H9 (cell line): Measurements from ENCODE around the gene TUFT1. TPM values are rescaled to one million over a fixed set of nuclear protein-coding genes. Genes with fewer than 3 reads are reported as not detected.

Experiments
- DNase-seq: peaks from one replicate; pipeline ENCODE4 v3.0.0-alpha.2; 2017
- H2AFZ ChIP-seq: one replicate; pipeline ENCODE4 v1.6.1; 2013; ENCODE audit warnings: mild to moderate bottlenecking, low read length, control low read depth, moderate library complexity
- H2AK5ac ChIP-seq: 2 replicates; pipeline ENCODE4 v1.6.1; 2013; ENCODE audit warnings: low read length, control low read depth, mixed read lengths; ENCODE audit not compliant: insufficient read length
- H2BK120ac ChIP-seq: one replicate; pipeline ENCODE4 v1.6.1; 2013; ENCODE audit warnings: low read depth, mild to moderate bottlenecking, low read length, control low read depth, inconsistent platforms; ENCODE audit not compliant: poor library complexity, severe bottlenecking
- H2BK12ac ChIP-seq: 2 replicates; pipeline ENCODE4 v1.6.1; 2013; ENCODE audit warnings: low read length, control low read depth, mixed read lengths, low read depth; ENCODE audit not compliant: insufficient read length
- H2BK15ac ChIP-seq: 2 replicates; pipeline ENCODE4 v1.6.1; 2013; ENCODE audit warnings: low read depth, low read length, control low read depth
- H2BK20ac ChIP-seq: one replicate; pipeline ENCODE4 v1.6.1; 2013; ENCODE audit warnings: low read depth, mild to moderate bottlenecking, low read length, control low read depth, inconsistent platforms; ENCODE audit not compliant: poor library complexity, severe bottlenecking
- H2BK5ac ChIP-seq: 2 replicates; pipeline ENCODE4 v1.6.1; 2013; ENCODE audit warnings: low read length, control low read depth, mixed read lengths; ENCODE audit not compliant: insufficient read length
- H3K14ac ChIP-seq: 2 replicates; pipeline ENCODE4 v1.6.1; 2013; ENCODE audit warnings: low read length, control low read depth; ENCODE audit not compliant: insufficient read depth
- H3K18ac ChIP-seq: 2 replicates; pipeline ENCODE4 v1.6.1; 2013; ENCODE audit warnings: low read depth, mild to moderate bottlenecking, mixed read lengths, low read length, control low read depth; ENCODE audit not compliant: insufficient read length
- H3K23ac ChIP-seq: 2 replicates; pipeline ENCODE4 v1.6.1; 2013; ENCODE audit warnings: low read length, control low read depth, mixed read lengths, low read depth; ENCODE audit not compliant: insufficient read length
- H3K23me2 ChIP-seq: 2 replicates; pipeline ENCODE4 v1.6.1; 2013; ENCODE audit warnings: low read depth, mild to moderate bottlenecking, mixed read lengths, low read length, control low read depth; ENCODE audit not compliant: insufficient read length, poor library complexity, severe bottlenecking
- H3K27ac ChIP-seq: 2 replicates; pipeline ENCODE4 v1.5.1; 2013; ENCODE audit warnings: low read length, control low read depth, mixed read lengths, low read depth; ENCODE audit not compliant: insufficient read length
- H3K27me3 ChIP-seq: 2 replicates; pipeline ENCODE4 v1.6.1; 2013; ENCODE audit warnings: low read length, control low read depth, inconsistent platforms; ENCODE audit not compliant: insufficient read depth
- H3K4ac ChIP-seq: 2 replicates; pipeline ENCODE4 v1.6.1; 2013; ENCODE audit warnings: low read depth, mild to moderate bottlenecking, control low read depth, inconsistent platforms, low read length, moderate library complexity
- H3K4me1 ChIP-seq: 2 replicates; pipeline ENCODE4 v1.6.1; 2013; ENCODE audit warnings: low read length, control low read depth, inconsistent platforms; ENCODE audit not compliant: insufficient read depth
- H3K4me2 ChIP-seq: 2 replicates; pipeline ENCODE4 v1.6.1; 2013; ENCODE audit warnings: low read length, control low read depth, mixed read lengths; ENCODE audit not compliant: insufficient read length, insufficient read depth
- H3K56ac ChIP-seq: 2 replicates; pipeline ENCODE4 v1.6.1; 2013; ENCODE audit warnings: low read depth, mild to moderate bottlenecking, mixed read lengths, low read length, control low read depth; ENCODE audit not compliant: insufficient read length
- H3K79me1 ChIP-seq: 2 replicates; pipeline ENCODE4 v1.6.1; 2013; ENCODE audit warnings: low read depth, mild to moderate bottlenecking, moderate library complexity, low read length, control low read depth, inconsistent platforms; ENCODE audit not compliant: insufficient read depth, poor library complexity, severe bottlenecking
- H3K79me2 ChIP-seq: 2 replicates; pipeline ENCODE4 v1.6.1; 2013; ENCODE audit warnings: low read length, control low read depth, inconsistent platforms; ENCODE audit not compliant: insufficient read depth
- H3K9ac ChIP-seq: 2 replicates; pipeline ENCODE4 v1.6.1; 2013; ENCODE audit warnings: low read length, control low read depth, mixed read lengths; ENCODE audit not compliant: insufficient read length; ENCODE audit errors: extremely low read depth
- H3K9me3 ChIP-seq: one replicate; pipeline ENCODE4 v1.6.1; 2013; ENCODE audit warnings: low read depth, low read length, inconsistent platforms; ENCODE audit not compliant: control insufficient read depth
- H3T11ph ChIP-seq: one replicate; pipeline ENCODE4 v1.6.1; 2013; ENCODE audit warnings: mild to moderate bottlenecking, low read length, control low read depth, inconsistent platforms
- H4K20me1 ChIP-seq: one replicate; pipeline ENCODE4 v1.6.1; 2013; ENCODE audit not compliant: control insufficient read depth, insufficient read length, insufficient read depth
- H4K5ac ChIP-seq: 2 replicates; pipeline ENCODE4 v1.6.1; 2013; ENCODE audit warnings: low read depth, mild to moderate bottlenecking, mixed read lengths, low read length, control low read depth; ENCODE audit not compliant: insufficient read length
- H4K8ac ChIP-seq: replicated peaks from 2 replicates; pipeline ENCODE4 v1.6.1; 2013; ENCODE audit warnings: low read length, control low read depth, mixed read lengths, low read depth; ENCODE audit not compliant: insufficient read length
- H4K91ac ChIP-seq: 2 replicates; pipeline ENCODE4 v1.6.1; 2013; ENCODE audit warnings: low read depth, mild to moderate bottlenecking, moderate library complexity, mixed read lengths, low read length, control low read depth; ENCODE audit not compliant: insufficient read length
- H3K27ac Mint-ChIP-seq, 3 experiments: 2 replicates in 2 of 3; 3 replicates in 1 of 3; pipeline ENCODE4 v1.8.0; 2020 to 2021; ENCODE audit warnings: mixed read lengths in 3 of 3, mild to moderate bottlenecking in 1 of 3, moderate library complexity in 1 of 3
- H3K27me3 Mint-ChIP-seq: 2 replicates; pipeline ENCODE4 v1.8.0; 2021; ENCODE audit warnings: low read depth, mild to moderate bottlenecking, moderate library complexity, mixed read lengths
- H3K36me3 Mint-ChIP-seq, 3 experiments: 2 replicates in 2 of 3; 3 replicates in 1 of 3; pipeline ENCODE4 v1.8.0; 2020 to 2021; ENCODE audit warnings: low read depth in 3 of 3, mixed read lengths in 3 of 3; ENCODE audit not compliant: insufficient read depth in 1 of 3
- H3K4me1 Mint-ChIP-seq, 2 experiments: 2 replicates each; pipeline ENCODE4 v1.8.0; 2020; ENCODE audit warnings: mixed read lengths in 2 of 2
- H3K4me3 Mint-ChIP-seq, 2 experiments: 2 replicates in 1 of 2; 3 replicates in 1 of 2; pipeline ENCODE4 v1.8.0; 2020 to 2021; ENCODE audit warnings: mild to moderate bottlenecking in 2 of 2, mixed read lengths in 2 of 2, moderate library complexity in 1 of 2
- H3K9me3 Mint-ChIP-seq, 2 experiments: 2 replicates in 1 of 2; 3 replicates in 1 of 2; pipeline ENCODE4 v1.8.0; 2020; ENCODE audit warnings: mild to moderate bottlenecking in 2 of 2, mixed read lengths in 2 of 2, moderate library complexity in 1 of 2
- CTCF ChIP-seq: fragments of 200-600 bp; sonication (generic); conservative IDR thresholded peaks from 3 replicates; pipeline ENCODE4 v1.8.0; 2021; ENCODE audit warnings: antibody characterized with exemption, mild to moderate bottlenecking
- WGBS: extraction: QIAGEN DNeasy Blood & Tissue Kit; methylation state at CpG from one replicate; pipeline ENCODE4 v1.1.7; 2013; ENCODE audit warnings: missing lambda C conversion rate, low lambda C conversion rate, mixed read lengths; ENCODE audit not compliant: insufficient read length; ENCODE audit errors: extremely low coverage; 5-methylcytosine and 5-hydroxymethylcytosine counted together
- total RNA-seq: library from RNA; stranded (reverse); gene quantifications from 2 replicates; pipeline ENCODE4 v1.2.1, GENCODE V29; 2021

TUFT1 gene
- total RNA-seq, 1 experiment from 2014 or later: 6.2 TPM

- Histone ChIP-seq H2BK5ac (no peak overlapping the region), H3K9me3 (no peaks in the 10 kb centered on the region), H3K79me2 (peaks cover 6% of the 10 kb centered on the region; the same call in 1 of the 2 replicates), H3K4ac (no peak overlapping the region), H3K14ac (no peak overlapping the region), H2AK5ac (no peak overlapping the region), H2AFZ (no peak overlapping the region), H3K23me2 (peaks cover 12% of the 10 kb centered on the region), H2BK12ac (no peak overlapping the region), H4K5ac (no peak overlapping the region), H3K4me2 (peak overlapping the region; percentile 91), H3K27me3 (no peaks in the 10 kb centered on the region), H3T11ph (no peak overlapping the region), H3K56ac (no peak overlapping the region), H4K20me1 (no peaks in the 10 kb centered on the region), H3K4me1 (no peaks in the 10 kb centered on the region), H2BK20ac (no peak overlapping the region), H2BK120ac (no peak overlapping the region), H4K91ac (no peak overlapping the region), H3K18ac (no peak overlapping the region), H2BK15ac (no peak overlapping the region), H4K8ac (no peak overlapping the region), H3K27ac (no peak overlapping the region), H3K9ac (peak overlapping the region; percentile 53), H3K23ac (no peak overlapping the region), H3K79me1 (no peaks in the 10 kb centered on the region)
- no peak for DNase-seq
- Mint-ChIP-seq H3K27ac (peak overlapping the region; percentile 91 to 93 (median 92); a peak in 5 of 7 replicates), H3K27me3 (no peaks in the 10 kb centered on the region), H3K9me3 (peaks cover 0 to 3% of the 10 kb centered on the region in 2 experiments; a peak in 1 of 5 replicates), H3K4me1 (peaks cover 21 to 23% of the 10 kb centered on the region in 2 experiments), H3K36me3 (peaks cover 2 to 5% (median 2%) of the 10 kb centered on the region in 3 experiments; a peak in 5 of 7 replicates), H3K4me3 (peak overlapping the region; percentile 93 to 99)
- WGBS: no CpG with 5 or more reads among the region's 9 CpGs
- TF ChIP-seq CTCF: no peak
Measured at GRCh38 chr1:151613282-151613780, 73.2 kb downstream of the TUFT1 start.
